ENCODE measurements around the gene TNRC6C. TPM values are rescaled to one million over a fixed set of nuclear protein-coding genes. Genes with fewer than 3 reads are reported as not detected.

TNRC6C gene
- total and polyA plus RNA-seq, 2 of the 13 experiments (the other 11 are each of a cell fraction or from before 2014, with no cell fraction given) = 0.66 to 4.9 TPM

GRCh38 chr17:77957857-77958715 lies at the start of gene TNRC6C (continued):
- TF ChIP-seq SRF (IDR thresholded peaks at IDR 0.05; ENCODE audit: low read depth, low read length) (no peak), CBFB (CRISPR knock-in tag; IDR thresholded peaks at IDR 0.05) (peak; percentile 90), U2AF1 (optimal IDR thresholded peaks at IDR 0.05; ENCODE audit: low read depth, low read length) (no peak), MIXL1 (CRISPR knock-in tag; IDR thresholded peaks at IDR 0.05) (no peak), MYPOP (CRISPR knock-in tag; IDR thresholded peaks at IDR 0.05) (peak; percentile 99), CAMTA2 (CRISPR knock-in tag; IDR thresholded peaks at IDR 0.05; ENCODE audit: borderline replicate concordance) (peak; percentile 85; the same call in 1 of the 2 replicates), ZNF12 (CRISPR knock-in tag; IDR thresholded peaks at IDR 0.05) (no peak), HES4 (CRISPR knock-in tag; IDR thresholded peaks at IDR 0.05; ENCODE audit: borderline replicate concordance) (no peak; the same call in 1 of the 2 replicates), CENPT (CRISPR knock-in tag; IDR thresholded peaks at IDR 0.05; ENCODE audit: low read depth) (peak; percentile 77; the same call in 1 of the 2 replicates), KDM5B (CRISPR knock-in tag; IDR thresholded peaks at IDR 0.05; ENCODE audit: borderline replicate concordance) (peak; percentile 97), TEF (CRISPR knock-in tag; IDR thresholded peaks at IDR 0.05) (peak; percentile 84), ZNF777 (CRISPR knock-in tag; IDR thresholded peaks at IDR 0.05) (peak; percentile 50), ELF1 (CRISPR knock-in tag; IDR thresholded peaks at IDR 0.05) (peak; percentile 89), ZNF24 (IDR thresholded peaks at IDR 0.05) (peak; percentile 71), ZNF546 (CRISPR knock-in tag; conservative IDR thresholded peaks at IDR 0.05) (peak; percentile 63; the same call in 1 of the 2 replicates), ERF (CRISPR knock-in tag; IDR thresholded peaks at IDR 0.05) (peak; percentile 94), ZBTB46 (CRISPR knock-in tag; IDR thresholded peaks at IDR 0.05; ENCODE audit: borderline replicate concordance) (peak; percentile 92; the same call in 1 of the 2 replicates), CENPBD1 (CRISPR knock-in tag; IDR thresholded peaks at IDR 0.05; ENCODE audit: borderline replicate concordance, low read depth) (no peak), SP5 (CRISPR knock-in tag; IDR thresholded peaks at IDR 0.05; ENCODE audit: borderline replicate concordance, low read depth) (peak; percentile 81), PHF5A (CRISPR knock-in tag; IDR thresholded peaks at IDR 0.05; ENCODE audit: low read depth, unreplicated experiment) (peak; percentile 50), ZNF343 (CRISPR knock-in tag; IDR thresholded peaks at IDR 0.05) (peak; percentile 96; the same call in 1 of the 2 replicates)
- TF ChIP-seq, protein P1, sequence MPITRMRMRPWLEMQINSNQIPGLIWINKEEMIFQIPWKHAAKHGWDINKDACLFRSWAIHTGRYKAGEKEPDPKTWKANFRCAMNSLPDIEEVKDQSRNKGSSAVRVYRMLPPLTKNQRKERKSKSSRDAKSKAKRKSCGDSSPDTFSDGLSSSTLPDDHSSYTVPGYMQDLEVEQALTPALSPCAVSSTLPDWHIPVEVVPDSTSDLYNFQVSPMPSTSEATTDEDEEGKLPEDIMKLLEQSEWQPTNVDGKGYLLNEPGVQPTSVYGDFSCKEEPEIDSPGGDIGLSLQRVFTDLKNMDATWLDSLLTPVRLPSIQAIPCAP (CRISPR knock-in tag; IDR thresholded peaks at IDR 0.05; ENCODE audit: low read depth) = no peak; the same call in 1 of the 2 replicates
- TF ChIP-seq, protein P2, sequence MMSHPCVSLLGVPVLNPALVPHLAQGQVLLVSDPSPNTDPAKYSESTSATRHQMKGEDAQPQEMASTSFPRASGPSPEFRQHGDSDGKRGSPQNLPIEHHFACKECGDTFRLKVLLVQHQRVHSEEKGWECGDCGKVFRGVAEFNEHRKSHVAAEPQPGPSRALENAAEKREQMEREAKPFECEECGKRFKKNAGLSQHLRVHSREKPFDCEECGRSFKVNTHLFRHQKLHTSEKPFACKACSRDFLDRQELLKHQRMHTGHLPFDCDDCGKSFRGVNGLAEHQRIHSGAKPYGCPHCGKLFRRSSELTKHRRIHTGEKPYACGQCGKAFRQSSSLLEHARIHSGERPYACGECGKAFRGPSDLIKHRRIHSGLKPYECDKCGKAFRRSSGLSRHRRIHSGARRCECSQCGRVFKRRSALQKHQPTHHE (CRISPR knock-in tag; IDR thresholded peaks at IDR 0.05; ENCODE audit: borderline replicate concordance) = peak; percentile 97
